Activated T-helper 2 cell treated with anti-CD3 and anti-CD28 coated beads, Interferon-gamma antibody, Interleukin-2, Interleukin-4, amounts not matched to agents 10 μg/mL and 5 μg/mL and 100 μg/mL, durations not matched to agents 14 hours and 24 hours and 36 hours (primary cell): ENCODE measurements around the gene WHAMM. TPM values are rescaled to one million over a fixed set of nuclear protein-coding genes. Genes with fewer than 3 reads are reported as not detected.
"Not testable (repeated sequence)": the region's sequence is repeated elsewhere in the genome, so short reads cannot be mapped to it uniquely, and the experiment has no call there.

Experiments used
- DNase-seq: peaks from one replicate; pipeline ENCODE4 v3.0.0; 2021; ENCODE audit warnings: low spot score
- H3K27ac Mint-ChIP-seq: one replicate; pipeline ENCODE4 v1.8.0; 2021; ENCODE audit warnings: mixed read lengths
- H3K27me3 Mint-ChIP-seq: one replicate; pipeline ENCODE4 v1.8.0; 2021; ENCODE audit warnings: low read depth, mixed read lengths
- H3K36me3 Mint-ChIP-seq: one replicate; pipeline ENCODE4 v1.8.0; 2021; ENCODE audit warnings: low read depth, mixed read lengths
- H3K4me1 Mint-ChIP-seq: one replicate; pipeline ENCODE4 v1.8.0; 2021; ENCODE audit warnings: low read depth, mixed read lengths
- H3K4me3 Mint-ChIP-seq: one replicate; pipeline ENCODE4 v1.8.0; 2021; ENCODE audit warnings: low read depth, mild to moderate bottlenecking, moderate library complexity, mixed read lengths
- H3K9me3 Mint-ChIP-seq: one replicate; pipeline ENCODE4 v1.8.0; 2021; ENCODE audit warnings: mixed read lengths
- intact Hi-C: fragments of 100-400 bp; cut with micrococcal nuclease; formaldehyde crosslinking; loops from one replicate; pipeline ENCODE4 v1.15.1; 2023
- total RNA-seq: library from RNA; stranded (reverse); gene quantifications from 2 replicates; pipeline ENCODE4 v1.2.3, GENCODE V29; 2022

Gene WHAMM
- total RNA-seq, 1 donor from 2014 or later = 4.2 TPM

DNA sequence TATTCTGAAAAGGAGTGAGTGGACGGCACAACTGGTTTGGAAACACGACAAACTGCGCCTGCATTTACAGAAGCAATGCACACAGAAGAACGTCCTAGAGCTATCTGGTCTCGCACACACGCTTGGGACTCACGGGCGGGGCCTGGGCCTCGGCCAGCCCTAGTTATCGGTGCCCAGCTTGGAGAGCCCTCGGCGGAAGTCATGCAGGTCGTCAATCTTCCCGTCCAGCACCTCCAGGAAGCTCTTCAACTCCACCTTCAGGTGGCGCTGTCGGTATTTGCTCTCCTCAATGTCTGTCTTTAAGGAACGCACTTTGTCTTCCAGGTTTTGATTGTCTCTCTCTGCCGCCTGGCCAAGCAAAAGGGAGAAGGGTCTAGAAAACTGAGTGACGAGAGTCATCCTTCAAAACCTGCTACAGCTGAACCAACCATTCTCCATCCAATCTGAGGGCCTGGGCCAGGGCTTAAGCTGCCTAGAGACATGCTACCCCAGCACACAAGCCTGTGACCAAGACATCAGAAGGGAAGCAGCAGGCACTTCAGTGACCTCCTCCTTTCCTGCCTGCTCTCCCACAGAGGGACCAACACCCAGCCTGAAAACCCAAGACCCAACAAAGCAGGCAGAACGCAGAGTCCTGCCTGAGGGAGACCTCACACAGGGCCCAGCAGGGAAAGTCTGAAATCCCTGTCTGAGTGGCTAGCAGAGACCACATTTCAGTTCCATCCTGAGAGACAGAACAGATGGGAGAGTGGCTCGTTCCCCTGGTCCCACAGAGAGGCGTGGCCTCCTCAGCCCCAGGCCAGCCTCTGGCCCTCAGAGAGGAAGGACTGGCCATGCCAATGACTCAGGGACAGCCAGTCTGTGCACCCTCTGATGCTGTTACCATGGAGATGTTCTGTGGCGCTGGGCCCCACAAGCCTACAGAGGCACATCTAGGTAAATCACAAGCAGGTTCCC lies 40.4 kb downstream of the WHAMM start:
- Mint-ChIP-seq H3K27me3 (peaks cover 4% of the 10 kb centered on the region), H3K27ac (no peak overlapping the region), H3K4me3 (no peak overlapping the region), H3K9me3 (no peaks in the 10 kb centered on the region), H3K4me1 (peaks cover 10% of the 10 kb centered on the region), H3K36me3 (peaks cover 45% of the 10 kb centered on the region)
- intact Hi-C loops = loop anchor here (1.0 to 5.0 kb wide), 2 partner anchors 137 to 150 kb away; partner anchors contain the start of gene RAMAC
- DNase-seq = peak; percentile 50

DNA sequence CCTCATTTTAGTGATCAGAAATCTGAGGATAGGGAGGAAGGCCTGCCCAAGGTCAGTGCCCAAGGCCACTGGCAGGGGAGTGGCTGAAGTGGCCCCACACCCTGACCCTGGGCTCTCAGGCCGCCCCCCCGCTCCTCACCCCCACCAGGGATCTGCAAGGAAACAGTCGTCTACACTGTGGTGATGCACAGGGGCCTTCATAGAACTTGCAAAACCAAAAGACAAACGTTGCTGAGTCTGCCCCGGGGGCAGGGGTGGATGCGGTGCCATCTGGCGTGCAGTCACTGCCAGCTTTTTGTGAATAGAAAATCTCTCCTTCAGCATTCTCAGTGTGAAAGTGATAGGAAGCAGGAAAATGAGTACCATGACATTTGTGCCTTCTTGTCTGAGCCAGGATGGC lies 41.3 kb downstream of the WHAMM start:
- Mint-ChIP-seq H3K4me1 (peaks cover 7% of the 10 kb centered on the region), H3K27me3 (peaks cover 2% of the 10 kb centered on the region), H3K36me3 (peaks cover 41% of the 10 kb centered on the region), H3K9me3 (no peaks in the 10 kb centered on the region), H3K4me3 (no peak overlapping the region), H3K27ac (no peak overlapping the region)
- intact Hi-C loops = no loop called here
- DNase-seq = no peak

- H3K27ac Mint-ChIP-seq = no peak overlapping the region
- no peaks in the 10 kb centered on the region for H3K9me3 Mint-ChIP-seq
- intact Hi-C loops = no loop called here
- no peak overlapping the region for H3K4me3 Mint-ChIP-seq
- peaks cover 41% of the 10 kb centered on the region for H3K36me3 Mint-ChIP-seq
- DNase-seq = no peak
- no peaks in the 10 kb centered on the region for H3K27me3 Mint-ChIP-seq
- H3K4me1 Mint-ChIP-seq = peaks cover 10% of the 10 kb centered on the region
Measured at GRCh38 chr15:82851306-82851850, 42.0 kb downstream of the WHAMM start.

DNA sequence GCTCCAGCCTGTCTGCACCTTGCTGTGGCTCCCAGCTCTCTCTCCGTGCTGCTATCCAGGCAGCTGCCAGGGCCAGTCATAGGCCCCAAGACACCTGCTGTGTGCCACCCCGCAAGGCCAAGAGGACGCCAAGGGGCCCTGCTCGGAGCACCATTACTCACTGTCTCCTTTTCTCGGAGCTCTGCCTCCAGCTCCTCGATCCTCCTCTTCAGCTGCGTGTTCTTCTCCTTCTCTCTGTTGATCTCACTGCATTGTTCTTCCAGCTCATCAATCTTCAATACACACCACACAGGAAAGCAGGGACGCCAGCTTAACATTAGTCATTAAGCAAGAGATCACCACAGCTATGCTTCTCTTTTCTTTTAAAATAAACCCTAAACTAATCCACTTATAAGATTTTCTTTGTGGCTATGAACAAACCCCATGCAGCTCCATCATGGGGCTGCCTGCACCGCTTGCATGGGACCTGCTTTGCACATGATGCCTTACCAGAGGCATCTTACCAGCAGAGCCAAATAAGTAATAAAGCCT lies 42.6 kb downstream of the WHAMM start:
- Mint-ChIP-seq H3K4me1 (peaks cover 10% of the 10 kb centered on the region), H3K9me3 (no peaks in the 10 kb centered on the region), H3K27me3 (no peaks in the 10 kb centered on the region), H3K4me3 (no peak overlapping the region), H3K36me3 (peaks cover 36% of the 10 kb centered on the region), H3K27ac (no peak overlapping the region)
- intact Hi-C loops = no loop called here
- DNase-seq = no peak

GRCh38 chr15:82852941-82853561 lies 43.6 kb downstream of the WHAMM start:
- intact Hi-C loops = no loop called here
- H3K9me3 Mint-ChIP-seq = no peaks in the 10 kb centered on the region
- no peak overlapping the region for H3K4me3 Mint-ChIP-seq
- no peaks in the 10 kb centered on the region for H3K27me3 Mint-ChIP-seq
- peaks cover 10% of the 10 kb centered on the region for H3K4me1 Mint-ChIP-seq
- no peak for DNase-seq
- H3K27ac Mint-ChIP-seq = no peak overlapping the region
- peaks cover 32% of the 10 kb centered on the region for H3K36me3 Mint-ChIP-seq

- no peak overlapping the region for H3K4me3 Mint-ChIP-seq
- intact Hi-C loops = no loop called here
- no peaks in the 10 kb centered on the region for H3K9me3 Mint-ChIP-seq
- H3K36me3 Mint-ChIP-seq = peaks cover 31% of the 10 kb centered on the region
- H3K4me1 Mint-ChIP-seq = peaks cover 7% of the 10 kb centered on the region
- no peak overlapping the region for H3K27ac Mint-ChIP-seq
- H3K27me3 Mint-ChIP-seq = no peaks in the 10 kb centered on the region
- no peak for DNase-seq
Measured at GRCh38 chr15:82854554-82854953, 45.1 kb downstream of the WHAMM start.

- H3K4me1 Mint-ChIP-seq = peaks cover 3% of the 10 kb centered on the region
- no peak overlapping the region for H3K27ac Mint-ChIP-seq
- H3K36me3 Mint-ChIP-seq = peaks cover 27% of the 10 kb centered on the region
- H3K9me3 Mint-ChIP-seq = no peaks in the 10 kb centered on the region
- no peaks in the 10 kb centered on the region for H3K27me3 Mint-ChIP-seq
- no peak for DNase-seq
- no peak overlapping the region for H3K4me3 Mint-ChIP-seq
- intact Hi-C loops = no loop called here
Measured at GRCh38 chr15:82855286-82856100, 46.1 kb downstream of the WHAMM start.

DNA sequence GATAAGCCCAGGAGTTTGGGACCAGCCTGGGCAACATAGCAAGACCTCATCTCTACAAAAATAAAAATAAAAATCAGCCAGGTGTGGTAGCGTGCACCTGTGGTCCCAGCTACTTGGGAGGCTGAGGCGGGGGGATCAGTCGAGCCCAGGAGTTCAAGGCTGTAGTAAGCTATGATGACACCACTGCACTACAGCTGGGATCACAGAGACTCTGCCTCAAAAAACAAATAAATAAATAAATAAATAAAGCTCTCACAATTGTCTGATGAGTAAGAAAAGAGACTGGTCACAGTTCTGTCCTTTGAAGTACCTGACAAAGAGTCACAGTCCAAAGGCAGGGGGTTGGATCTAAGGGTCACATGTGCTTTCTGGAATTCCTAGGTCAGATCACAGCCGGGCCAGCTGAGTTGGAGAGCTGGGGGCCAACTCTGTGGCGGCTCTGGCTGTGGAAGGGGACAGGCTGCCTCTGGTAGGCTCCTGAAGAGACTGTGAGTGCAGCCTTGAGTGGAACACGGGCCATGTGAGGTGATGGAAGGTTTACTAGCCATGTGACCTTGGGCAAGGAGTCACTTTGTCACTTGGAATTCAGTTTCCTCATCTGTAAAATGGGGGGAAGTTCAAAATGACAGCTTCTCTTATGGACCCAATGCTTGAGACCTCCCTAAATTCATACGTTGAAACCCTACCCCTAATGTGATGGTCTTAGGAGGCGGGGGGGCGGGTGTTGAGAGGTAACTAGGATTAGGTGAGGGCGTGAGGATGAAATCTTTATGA lies 47.2 kb downstream of the WHAMM start:
- no peak for DNase-seq
- Mint-ChIP-seq H3K27me3 (no peaks in the 10 kb centered on the region), H3K9me3 (no peaks in the 10 kb centered on the region), H3K4me1 (peaks cover 3% of the 10 kb centered on the region), H3K4me3 (no peak overlapping the region), H3K36me3 (peaks cover 26% of the 10 kb centered on the region), H3K27ac (no peak overlapping the region)
- intact Hi-C loops = no loop called here

GRCh38 chr15:82858932-82859331 lies 49.5 kb downstream of the WHAMM start:
- Mint-ChIP-seq H3K36me3 (peaks cover 18% of the 10 kb centered on the region), H3K27ac (no peak overlapping the region), H3K9me3 (no peaks in the 10 kb centered on the region), H3K4me1 (peaks cover 3% of the 10 kb centered on the region), H3K27me3 (no peaks in the 10 kb centered on the region), H3K4me3 (no peak overlapping the region)
- DNase-seq = no peak
- intact Hi-C loops = no loop called here

DNA sequence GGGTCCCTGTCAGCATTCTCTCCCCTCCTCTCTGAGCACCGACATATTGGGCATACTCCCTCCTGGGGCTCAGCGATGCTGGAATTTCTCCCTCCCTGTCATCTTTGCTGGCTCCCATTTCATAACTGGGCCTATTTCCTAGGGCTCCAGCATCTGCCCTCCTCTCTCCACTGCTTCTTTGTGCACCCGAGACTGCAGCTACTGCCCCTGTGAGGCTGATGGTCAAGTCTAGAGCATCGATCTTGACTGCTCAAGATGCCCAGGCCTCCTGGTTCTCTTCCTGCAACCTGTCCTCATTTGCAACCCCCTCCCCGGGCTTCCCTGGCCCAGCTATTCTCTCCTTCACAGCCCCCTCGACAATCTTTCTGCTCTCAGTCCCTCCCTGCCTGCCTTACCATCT lies 53.5 kb downstream of the WHAMM start:
- H3K9me3 Mint-ChIP-seq = no peaks in the 10 kb centered on the region
- H3K36me3 Mint-ChIP-seq = peaks cover 18% of the 10 kb centered on the region
- no peak overlapping the region for H3K27ac Mint-ChIP-seq
- intact Hi-C loops = no loop called here
- no peaks in the 10 kb centered on the region for H3K4me1 Mint-ChIP-seq
- H3K27me3 Mint-ChIP-seq = no peaks in the 10 kb centered on the region
- DNase-seq = no peak
- no peak overlapping the region for H3K4me3 Mint-ChIP-seq

DNA sequence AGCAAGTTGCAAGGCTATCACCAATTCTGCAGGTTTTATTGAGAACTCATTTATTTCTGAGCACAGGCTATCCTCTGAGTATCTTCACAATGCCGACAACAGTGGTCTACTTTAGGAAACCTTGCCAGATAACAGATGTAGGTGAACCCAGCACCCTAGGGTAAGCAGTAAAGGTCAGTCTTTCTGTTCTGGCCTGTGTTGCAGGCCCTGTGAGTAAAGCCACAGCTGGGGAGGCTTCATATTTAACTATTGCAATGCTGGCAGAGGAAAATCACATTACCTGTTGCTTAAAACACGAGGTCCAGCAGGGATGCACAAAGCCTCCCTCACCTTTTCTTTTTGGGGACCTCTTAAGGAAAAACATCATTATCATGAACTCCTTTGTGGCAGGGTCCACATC lies 55.5 kb downstream of the WHAMM start:
- Mint-ChIP-seq H3K27me3 (no peaks in the 10 kb centered on the region), H3K36me3 (peaks cover 9% of the 10 kb centered on the region)

DNA sequence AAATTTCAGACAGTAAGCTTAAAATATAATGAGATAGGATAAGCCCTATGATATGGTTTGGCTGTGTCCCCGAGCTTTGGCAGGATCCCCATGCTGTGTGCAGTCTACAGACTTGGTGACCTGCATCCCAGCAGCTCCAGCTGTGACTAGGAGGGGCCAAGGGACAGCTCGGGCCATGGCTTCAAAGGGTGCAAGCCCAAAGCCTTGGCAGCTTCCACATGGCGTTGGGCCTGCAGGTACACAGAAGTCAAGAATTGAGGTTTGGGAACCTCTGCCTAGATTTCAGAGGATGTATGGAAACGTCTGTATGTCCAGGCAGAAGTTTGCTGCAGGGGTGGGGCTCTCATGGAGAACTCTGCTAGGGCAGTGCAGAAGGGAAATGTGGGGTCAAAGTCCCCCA lies 56.2 kb downstream of the WHAMM start:
- H3K4me1 Mint-ChIP-seq, H3K4me3 Mint-ChIP-seq, intact Hi-C loops, H3K27me3 Mint-ChIP-seq, H3K36me3 Mint-ChIP-seq, DNase-seq, H3K27ac Mint-ChIP-seq, H3K9me3 Mint-ChIP-seq: not testable (repeated sequence)

More for the DNA sequence above, 55.5 kb downstream of the WHAMM start:
- Mint-ChIP-seq H3K27ac (no peak overlapping the region), H3K4me3 (no peak overlapping the region), H3K9me3 (no peaks in the 10 kb centered on the region), H3K4me1 (no peaks in the 10 kb centered on the region)
- intact Hi-C loops = no loop called here
- no peak for DNase-seq
